Testis (tissue), 3 donors: ENCODE measurements around the gene SLC7A6OS. TPM values are rescaled to one million over a fixed set of nuclear protein-coding genes. Genes with fewer than 3 reads are reported as not detected.

Experiments
- DNase-seq: peaks from one replicate; pipeline ENCODE4 v3.0.0-alpha.2; 2019
- H3K27ac ChIP-seq, 2 donors: fragments of 200-600 bp; sonication (generic); one replicate each; pipeline ENCODE4 v1.5.1; 2019
- H3K27me3 ChIP-seq: fragments of 200-600 bp; sonication (generic); one replicate; pipeline ENCODE4 v1.5.1; 2019
- H3K36me3 ChIP-seq: fragments of 200-600 bp; sonication (generic); one replicate; pipeline ENCODE4 v1.5.1; 2017; ENCODE audit warnings: low read depth; ENCODE audit errors: missing control alignments
- H3K4me1 ChIP-seq: fragments of 200-600 bp; sonication (generic); one replicate; pipeline ENCODE4 v1.5.1; 2019
- H3K4me3 ChIP-seq, 2 donors: fragments of 200-600 bp; sonication (generic); one replicate each; pipeline ENCODE4 v1.5.1; 2017 to 2019
- H3K9me3 ChIP-seq: fragments of 200-600 bp; sonication (generic); one replicate; pipeline ENCODE4 v1.5.1; 2017
- CTCF ChIP-seq, 3 experiments: fragments of 450-650 bp in 2 of 3; fragments of 200-600 bp in 1 of 3; sonication (generic) in 1 of 3; IDR thresholded peaks; one replicate each; pipeline ENCODE4 v1.5.1; 2016 to 2019; ENCODE audit warnings: antibody characterized with exemption in 3 of 3, mild to moderate bottlenecking in 2 of 3, moderate library complexity in 1 of 3
- POLR2A ChIP-seq: fragments of 450-650 bp; IDR thresholded peaks from one replicate; pipeline ENCODE4 v1.6.1; 2017; ENCODE audit warnings: antibody characterized with exemption, mild to moderate bottlenecking, moderate library complexity
- WGBS, 2 donors: methylation state at CpG; one replicate each; pipeline ENCODE4 v1.1.5; 2018; 5-methylcytosine and 5-hydroxymethylcytosine counted together
- intact Hi-C: fragments of 100-400 bp; cut with DNase I; formaldehyde crosslinking; loops from one replicate; pipeline ENCODE4 v1.15.1; 2023; ENCODE audit warnings: low total_unique reads
- polyA plus RNA-seq: library from polyadenylated mRNA; stranded (reverse); fragments of 350-450 nt; fragmentation: Illumina TruSeq; extraction: RNeasy Lipid Tissue Mini Kit (QIAGEN cat#74804); gene quantifications from one replicate; pipeline ENCODE4 v1.2.3, GENCODE V29; 2014; ENCODE audit warnings: low read depth, low replicate concordance; ENCODE audit not compliant: insufficient read depth
- total RNA-seq, 2 donors: library from RNA; depleted of rRNA; stranded (reverse); fragments of >200 nt; gene quantifications; one replicate each; pipeline ENCODE4 v1.2.3, GENCODE V29; 2016

The SLC7A6OS gene
- total and polyA plus RNA-seq, 3 donors from 2014 or later = 14.7 to 25.8 (median 24.3) TPM

DNA sequence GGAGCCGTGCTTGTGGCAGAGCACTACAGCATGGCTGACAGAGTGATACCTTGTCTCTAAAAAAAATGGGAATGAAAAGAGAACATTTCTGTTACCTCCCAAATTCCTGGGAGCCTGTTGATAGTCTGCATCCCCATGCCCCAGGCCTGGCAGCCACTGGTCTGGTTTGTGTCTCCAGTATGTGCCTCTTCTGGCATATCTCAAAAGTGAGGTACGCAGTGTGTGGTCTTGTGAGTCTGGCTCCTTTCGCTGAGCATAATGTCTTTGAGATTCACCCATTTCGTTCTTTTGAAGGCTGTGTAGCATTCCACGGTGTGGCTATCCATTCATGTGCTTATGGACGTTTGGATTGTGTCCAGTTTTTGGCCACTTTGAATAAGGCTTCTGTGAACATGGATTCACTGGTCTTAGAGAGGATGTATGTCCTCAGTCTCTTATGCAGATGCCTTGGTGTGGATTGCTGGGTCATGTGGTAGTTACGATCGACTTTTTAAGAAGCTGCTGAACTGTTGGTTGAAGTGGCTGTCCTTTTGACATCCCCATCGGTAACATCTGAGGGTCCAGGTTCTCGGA is 39.2 kb upstream of the SLC7A6OS start:
- 86 to 88% methylated on average over 10 of the region's 10 CpGs for WGBS, 2 donors
- no peaks in the 10 kb centered on the region for H3K36me3 ChIP-seq
- no peaks in the 10 kb centered on the region for H3K4me1 ChIP-seq
- intact Hi-C loops = no loop called here
- H3K27me3 ChIP-seq = no peaks in the 10 kb centered on the region
- no peak overlapping the region for H3K27ac ChIP-seq
- DNase-seq = no peak
- no peaks in the 10 kb centered on the region for H3K9me3 ChIP-seq
- H3K4me3 ChIP-seq = no peak overlapping the region
- TF ChIP-seq POLR2A (no peak), CTCF (IDR thresholded peaks at IDR 0.05) (no peak)

- no peak for TF ChIP-seq CTCF (IDR thresholded peaks at IDR 0.05)
- TF ChIP-seq POLR2A = no peak
- no peak overlapping the region for H3K27ac ChIP-seq
- no peaks in the 10 kb centered on the region for H3K27me3 ChIP-seq
- 90 to 92% methylated on average over 27 of the region's 27 CpGs for WGBS, 2 donors
- peaks cover 3% of the 10 kb centered on the region for H3K4me1 ChIP-seq
- intact Hi-C loops = no loop called here
- no peaks in the 10 kb centered on the region for H3K36me3 ChIP-seq
- no peak for DNase-seq
- no peak overlapping the region for H3K4me3 ChIP-seq
- no peaks in the 10 kb centered on the region for H3K9me3 ChIP-seq
Observed at GRCh38 chr16:68348639-68349445, 38.1 kb upstream of the SLC7A6OS start.

DNA sequence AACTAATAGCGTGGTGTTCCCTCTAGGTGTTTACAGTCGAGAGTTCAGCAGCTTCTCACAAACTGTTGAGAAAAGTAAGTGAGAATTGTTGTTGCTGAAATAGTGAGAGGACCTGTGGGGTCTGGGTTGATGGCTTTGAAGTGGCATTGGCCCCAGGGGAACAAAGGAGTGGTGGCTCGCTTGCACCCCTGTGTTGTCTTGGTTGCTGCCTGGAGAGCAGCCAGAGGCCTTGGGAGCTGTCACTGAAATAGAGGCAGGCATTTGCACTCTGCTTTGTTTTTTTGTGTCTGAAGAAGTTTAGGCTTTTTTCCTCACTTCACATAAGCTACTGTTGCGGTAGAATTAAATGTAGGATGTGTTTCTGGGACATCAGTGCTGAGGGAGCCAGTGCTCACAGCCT is 36.9 kb upstream of the SLC7A6OS start:
- 71 to 87% methylated on average over 4 of the region's 4 CpGs for WGBS, 2 donors
- Histone ChIP-seq H3K27ac (no peak overlapping the region), H3K36me3 (no peaks in the 10 kb centered on the region), H3K4me1 (peaks cover 5% of the 10 kb centered on the region), H3K9me3 (no peaks in the 10 kb centered on the region), H3K27me3 (no peaks in the 10 kb centered on the region), H3K4me3 (no peak overlapping the region)
- TF ChIP-seq POLR2A (no peak), CTCF (IDR thresholded peaks at IDR 0.05) (no peak)
- no peak for DNase-seq
- intact Hi-C loops = no loop called here

- no peak overlapping the region for H3K4me3 ChIP-seq
- no peak for DNase-seq
- no peaks in the 10 kb centered on the region for H3K36me3 ChIP-seq
- WGBS, 2 donors = 84 to 90% methylated on average over 10 to 12 of the region's 12 CpGs
- no peaks in the 10 kb centered on the region for H3K9me3 ChIP-seq
- peaks cover 5% of the 10 kb centered on the region for H3K4me1 ChIP-seq
- no peak for TF ChIP-seq POLR2A
- no peak overlapping the region for H3K27ac ChIP-seq
- H3K27me3 ChIP-seq = no peaks in the 10 kb centered on the region
- intact Hi-C loops = no loop called here
Observed at GRCh38 chr16:68346892-68347480, 36.2 kb upstream of the SLC7A6OS start.

GRCh38 chr16:68345958-68346635 is 35.4 kb upstream of the SLC7A6OS start:
- WGBS, 2 donors = 91 to 94% methylated on average over 16 of the region's 16 CpGs
- no peak overlapping the region for H3K4me3 ChIP-seq
- DNase-seq = no peak
- H3K9me3 ChIP-seq = no peaks in the 10 kb centered on the region
- no peaks in the 10 kb centered on the region for H3K36me3 ChIP-seq
- no peaks in the 10 kb centered on the region for H3K27me3 ChIP-seq
- peaks cover 5% of the 10 kb centered on the region for H3K4me1 ChIP-seq
- no peak for TF ChIP-seq CTCF (IDR thresholded peaks at IDR 0.05)
- TF ChIP-seq POLR2A = no peak
- intact Hi-C loops = no loop called here
- no peak overlapping the region for H3K27ac ChIP-seq
